GM19324 (cell line): ENCODE measurements around the gene LZTS2.
A peak's percentile ranks its signal among the peaks of the same experiment; 100 is the strongest.
"Not testable (repeated sequence)": the region's sequence is repeated elsewhere in the genome, so short reads cannot be mapped to it uniquely, and the experiment has no call there.

ENCODE experiments used
- ATAC-seq: cut with Tn5 transposase; IDR thresholded peaks from one replicate; pipeline ENCODE4 v1.9.1; 2021; ENCODE audit warnings: mild to moderate bottlenecking, moderate library complexity; ENCODE audit not compliant: unreplicated experiment, low FRiP score

LZTS2 gene

DNA sequence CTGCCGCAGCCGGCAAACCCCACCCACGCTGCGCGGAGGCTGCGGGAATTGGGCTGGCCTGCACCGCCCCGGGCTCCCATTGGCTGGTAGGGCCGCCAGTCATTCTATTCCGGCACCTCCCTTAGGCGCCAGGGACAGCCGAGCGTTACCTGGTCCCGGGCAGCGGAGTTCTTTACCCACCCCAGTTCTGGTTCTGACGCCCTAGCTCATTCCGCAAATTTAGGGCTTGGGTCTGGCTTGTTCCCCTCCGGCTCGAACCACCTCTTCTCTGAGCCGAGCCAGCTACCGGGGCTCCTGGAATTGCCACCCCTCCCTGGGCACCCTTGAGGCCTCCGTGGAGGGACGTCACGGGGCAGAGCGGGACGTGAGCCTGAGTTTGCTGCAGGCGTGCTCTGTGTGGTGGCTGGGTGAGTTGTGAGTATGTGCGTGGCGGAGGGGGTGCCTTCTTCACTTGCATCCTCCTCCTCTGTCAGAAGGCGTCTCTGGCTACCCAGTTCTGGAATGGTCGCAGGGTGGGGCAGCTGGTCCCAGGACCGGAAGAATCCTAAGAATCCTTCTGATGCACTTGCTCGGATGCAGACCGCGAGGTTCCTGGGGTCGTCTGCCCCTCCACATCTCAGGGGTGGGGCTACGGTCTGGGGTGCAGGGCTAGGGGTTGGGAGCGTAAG lies 31.7 kb downstream of the LZTS2 start, which contains the start of the genes PDZD7 and SFXN3:
TSS of gene PDZD7 (minus strand) at position 2 of the 668 bp plus-strand sequence. CDS start 910 bp downstream, outside the sequence.
TSS of gene SFXN3 (plus strand) at position 107 of the 668 bp plus-strand sequence. CDS start 3,461 bp downstream, outside the sequence.
- ATAC-seq = peak; percentile 89

DNA sequence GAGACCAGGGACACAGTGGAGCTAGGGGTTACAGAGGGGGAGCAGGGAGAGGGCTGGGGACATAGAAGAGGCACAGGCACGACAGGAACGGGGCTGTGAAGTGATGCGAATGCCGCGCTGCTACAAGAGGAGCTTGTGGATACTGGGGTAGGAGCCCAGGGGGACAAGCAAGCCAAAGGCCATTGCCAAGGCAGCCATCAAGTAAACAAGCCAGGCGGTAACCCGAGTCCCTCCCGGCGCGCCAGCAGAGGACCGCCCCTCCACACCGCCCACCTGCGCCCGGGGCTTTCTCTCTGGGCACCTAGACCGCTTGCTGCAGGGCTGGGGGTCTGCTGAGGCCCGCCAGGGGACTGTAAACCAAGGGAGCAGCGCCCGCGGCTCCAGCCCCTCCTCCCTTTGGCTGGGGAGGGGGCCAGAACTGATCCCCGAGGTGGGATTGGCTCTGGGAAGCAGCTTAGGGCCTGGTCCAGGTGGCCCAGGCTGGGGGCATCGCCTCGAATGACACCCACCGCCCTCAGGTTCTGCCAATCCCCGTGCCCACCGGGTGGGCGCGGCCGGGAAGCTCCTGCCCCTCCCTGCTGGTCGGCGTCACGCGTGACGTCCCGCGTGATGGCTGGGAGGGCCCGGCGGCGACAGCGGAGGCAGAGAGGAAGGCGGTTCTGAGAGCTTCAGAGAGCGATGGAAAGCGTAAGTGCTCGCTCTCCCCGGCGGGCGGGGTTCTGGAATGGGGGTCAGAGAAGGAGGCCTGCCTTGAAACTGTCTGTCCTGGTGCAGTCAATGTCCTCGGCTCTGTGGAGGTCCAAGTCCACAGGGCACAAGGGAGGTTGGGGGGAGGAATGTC lies 32.4 kb downstream of the LZTS2 start:
- no peak for ATAC-seq

DNA sequence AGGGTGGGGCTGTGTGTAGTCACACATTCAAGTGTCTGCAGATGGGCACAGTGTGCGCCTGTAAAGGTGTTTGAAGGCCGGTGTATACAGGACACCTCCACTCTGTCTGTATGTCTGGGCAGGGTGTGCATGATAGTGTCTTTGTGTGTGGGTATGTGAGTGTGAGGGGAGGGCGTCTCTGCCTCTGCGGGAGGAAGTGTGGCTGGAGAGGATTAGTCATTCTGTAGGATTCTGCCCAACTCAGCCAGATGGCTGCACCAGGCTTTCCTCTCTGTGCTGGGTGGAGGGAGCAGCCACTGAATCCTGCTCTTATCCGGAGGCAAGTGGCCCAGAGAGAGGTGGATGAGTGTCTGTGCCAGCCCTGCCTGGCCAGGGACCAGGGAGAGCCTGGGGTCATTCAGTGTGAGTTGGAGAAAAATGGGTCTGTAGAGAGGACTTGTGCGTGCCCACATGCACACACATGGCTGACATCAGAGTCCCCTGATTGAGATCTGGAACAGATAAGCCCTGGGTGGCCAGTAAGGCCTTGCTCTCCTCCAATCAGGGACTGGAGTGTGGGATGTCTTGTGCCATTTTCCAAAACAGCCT lies 33.1 kb downstream of the LZTS2 start:
- ATAC-seq = no peak

DNA sequence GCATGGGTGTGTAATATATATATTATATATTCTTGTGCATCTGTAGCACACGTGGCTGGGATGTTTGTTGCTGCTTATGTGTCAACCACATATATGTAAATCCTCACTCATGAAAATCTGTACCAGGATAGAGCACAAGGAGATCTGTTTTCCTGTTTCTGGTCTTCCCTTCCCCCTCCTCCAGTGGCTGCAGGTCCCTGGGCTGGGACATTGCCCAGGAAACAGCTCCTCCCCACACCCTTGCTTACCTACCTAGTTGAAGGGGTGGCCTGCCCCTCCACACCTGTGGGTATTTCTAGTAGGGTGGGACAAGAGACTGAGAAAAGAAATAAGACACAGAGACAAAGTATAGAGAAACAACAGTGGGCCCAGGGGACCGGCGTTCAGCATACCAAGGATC lies 33.7 kb downstream of the LZTS2 start:
- no peak for ATAC-seq

DNA sequence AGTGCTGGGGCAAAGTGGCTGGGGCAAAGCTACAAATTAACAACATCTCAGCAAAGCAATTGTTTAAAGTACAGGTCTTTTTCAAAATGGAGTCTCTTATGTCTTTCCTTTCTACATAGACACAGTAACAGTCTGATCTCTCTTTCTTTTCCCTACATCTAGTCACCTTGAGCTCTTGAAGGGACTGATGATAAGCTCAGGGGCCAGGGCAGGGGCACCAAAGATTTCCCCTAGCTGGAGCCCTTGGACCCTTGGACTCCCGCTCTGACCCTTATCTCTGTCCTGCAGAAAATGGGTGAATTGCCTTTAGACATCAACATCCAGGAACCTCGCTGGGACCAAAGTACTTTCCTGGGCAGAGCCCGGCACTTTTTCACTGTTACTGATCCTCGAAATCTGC lies 34.8 kb downstream of the LZTS2 start:
- ATAC-seq = not testable (repeated sequence)

DNA sequence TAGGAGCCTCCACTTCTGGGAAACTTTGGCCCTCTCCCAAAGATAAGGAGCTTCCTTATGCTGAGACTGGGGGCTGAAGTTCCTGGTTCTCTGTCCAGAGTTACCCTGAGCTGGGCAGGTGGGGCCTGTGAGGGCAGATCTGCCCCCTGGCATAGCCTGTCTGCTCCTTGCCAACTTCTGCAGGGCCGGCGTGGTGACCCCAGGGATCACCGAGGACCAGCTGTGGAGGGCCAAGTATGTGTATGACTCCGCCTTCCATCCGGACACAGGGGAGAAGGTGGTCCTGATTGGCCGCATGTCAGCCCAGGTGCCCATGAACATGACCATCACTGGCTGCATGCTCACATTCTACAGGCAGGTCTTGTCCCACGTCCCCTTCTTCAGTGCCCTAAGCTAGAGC lies 35.7 kb downstream of the LZTS2 start:
- ATAC-seq = no peak

DNA sequence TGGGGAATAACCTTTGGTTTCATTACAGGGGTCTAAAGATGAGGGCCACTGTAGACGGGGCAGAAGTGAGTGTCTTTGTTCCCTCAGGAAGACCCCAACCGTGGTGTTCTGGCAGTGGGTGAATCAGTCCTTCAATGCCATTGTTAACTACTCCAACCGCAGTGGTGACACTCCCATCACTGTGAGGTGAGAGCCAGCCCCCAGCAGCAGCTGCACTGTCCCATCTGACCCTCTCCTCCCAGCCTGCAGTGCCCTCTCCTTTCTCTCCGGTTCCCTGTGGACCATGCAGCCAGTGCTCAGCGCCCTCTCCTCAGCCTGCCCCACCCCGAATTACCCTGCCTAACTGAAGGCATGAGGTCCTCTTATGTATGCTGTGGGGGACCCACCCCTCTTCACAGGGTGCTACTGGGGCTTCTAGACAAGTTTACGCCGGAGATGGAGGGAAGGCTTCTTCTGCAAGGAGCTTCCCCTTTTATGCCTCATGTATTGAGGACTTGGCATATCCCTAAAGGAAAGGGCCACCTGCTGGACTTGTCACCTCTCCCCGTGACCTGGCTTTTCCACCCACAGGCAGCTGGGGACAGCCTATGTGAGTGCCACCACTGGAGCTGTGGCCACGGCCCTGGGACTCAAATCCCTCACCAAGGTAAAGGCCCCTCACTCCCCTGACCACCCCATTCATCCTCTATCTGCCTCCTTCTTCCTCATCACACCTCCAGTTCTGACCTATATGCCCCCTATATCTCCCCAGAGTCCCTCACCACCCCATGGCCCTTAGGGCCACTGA lies 36.5 kb downstream of the LZTS2 start:
- ATAC-seq = no peak

DNA sequence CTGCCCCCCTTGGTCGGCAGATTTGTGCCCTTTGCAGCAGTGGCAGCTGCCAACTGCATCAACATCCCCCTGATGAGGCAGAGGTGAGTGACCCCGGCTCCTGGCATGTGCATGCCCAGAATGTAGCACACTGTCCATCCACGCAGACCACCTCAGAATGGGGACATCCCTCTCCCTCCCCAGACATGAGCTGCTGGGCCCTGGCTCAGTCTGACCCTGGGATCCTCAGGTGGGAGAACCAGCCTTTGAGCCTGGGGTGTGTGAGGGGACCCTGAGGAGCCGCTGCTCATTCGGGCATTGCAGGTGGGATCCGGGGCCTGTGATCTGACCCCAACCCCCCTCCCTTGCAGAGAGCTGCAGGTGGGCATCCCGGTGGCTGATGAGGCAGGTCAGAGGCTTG lies 37.1 kb downstream of the LZTS2 start:
- no peak for ATAC-seq

DNA sequence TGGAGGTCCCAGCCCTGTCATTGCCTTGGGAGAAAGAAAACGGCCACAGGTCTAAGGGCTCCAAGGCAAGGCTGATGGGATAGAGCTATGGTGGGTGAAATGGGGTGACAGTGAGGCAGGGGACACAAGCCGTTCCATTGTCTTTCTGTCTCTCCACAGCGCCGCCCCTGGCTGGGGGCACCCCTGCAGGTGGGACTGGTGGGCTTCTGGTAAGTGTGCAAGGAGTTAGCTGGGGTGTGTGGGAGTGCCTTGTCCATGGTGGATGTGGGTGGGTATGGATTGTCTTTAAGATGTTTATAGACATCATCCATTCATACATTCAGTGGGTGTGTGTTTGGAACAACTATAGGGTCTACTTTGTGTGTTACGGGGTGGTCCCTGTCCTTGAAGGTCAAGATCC lies 38.9 kb downstream of the LZTS2 start:
- ATAC-seq = no peak

DNA sequence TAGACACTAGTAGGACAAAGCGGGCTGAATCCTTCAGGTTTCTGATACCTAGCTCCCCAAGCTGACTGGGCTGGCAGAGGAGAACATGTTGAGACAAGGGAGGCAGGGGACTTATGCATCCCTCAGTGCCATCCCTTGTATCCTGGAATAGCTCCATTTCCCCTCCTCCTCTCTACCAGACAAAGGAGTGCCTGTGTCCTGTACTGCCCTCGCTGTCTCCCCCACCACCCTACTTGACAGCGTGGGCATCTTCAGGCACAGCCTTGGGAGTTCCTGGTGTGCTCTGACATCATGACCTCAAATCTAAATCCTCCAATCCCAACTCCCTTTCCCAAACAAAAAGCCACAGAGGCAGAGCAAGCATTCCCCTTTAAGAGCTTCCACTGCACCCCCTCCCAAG lies 40.5 kb downstream of the LZTS2 start:
- no peak for ATAC-seq

DNA sequence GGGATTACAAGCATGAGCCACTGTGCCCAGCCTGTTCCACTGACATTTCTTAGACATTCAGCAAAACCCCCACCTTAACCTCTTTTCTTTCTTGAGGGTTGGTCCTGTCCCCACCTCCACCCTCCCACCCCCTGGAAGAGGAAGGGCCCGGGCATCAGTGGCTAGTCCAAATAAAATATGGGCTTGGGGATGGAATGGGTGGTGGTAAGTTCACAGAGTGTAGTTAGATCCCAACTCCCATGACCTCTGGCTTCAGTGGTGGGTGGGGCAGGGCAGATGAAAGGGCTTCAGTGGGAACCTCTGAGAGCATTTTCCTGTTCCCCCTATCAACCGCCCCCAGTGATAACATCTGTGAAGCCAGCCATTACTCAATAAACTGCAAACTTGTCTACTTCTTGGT lies 41.2 kb downstream of the LZTS2 start:
- no peak for ATAC-seq

DNA sequence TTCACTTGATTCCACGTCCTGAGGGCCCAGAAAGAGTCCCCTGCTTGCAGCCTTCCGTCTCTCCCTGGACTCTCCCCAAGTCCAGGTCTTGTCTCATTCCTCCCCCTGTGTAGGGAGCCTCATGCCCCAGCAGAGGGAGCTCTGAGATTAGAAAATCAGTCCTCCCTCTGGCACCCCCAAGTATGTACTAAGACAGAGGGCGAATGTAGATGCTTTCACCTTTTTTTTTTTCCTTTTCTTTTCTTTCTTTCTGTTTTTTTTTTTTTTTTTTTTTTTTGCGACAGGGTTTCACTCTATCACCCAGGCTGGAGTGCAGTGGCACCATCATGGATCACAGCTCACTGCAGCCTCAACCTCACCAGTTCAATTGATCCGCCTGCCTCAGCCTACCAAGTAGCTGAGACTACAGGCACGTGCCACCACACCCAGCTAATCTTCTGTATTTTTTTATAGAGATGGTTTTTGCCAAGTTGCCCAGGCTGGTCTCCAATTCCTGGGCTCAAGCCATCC lies 41.7 kb downstream of the LZTS2 start:
- peak; percentile 43 for ATAC-seq

DNA sequence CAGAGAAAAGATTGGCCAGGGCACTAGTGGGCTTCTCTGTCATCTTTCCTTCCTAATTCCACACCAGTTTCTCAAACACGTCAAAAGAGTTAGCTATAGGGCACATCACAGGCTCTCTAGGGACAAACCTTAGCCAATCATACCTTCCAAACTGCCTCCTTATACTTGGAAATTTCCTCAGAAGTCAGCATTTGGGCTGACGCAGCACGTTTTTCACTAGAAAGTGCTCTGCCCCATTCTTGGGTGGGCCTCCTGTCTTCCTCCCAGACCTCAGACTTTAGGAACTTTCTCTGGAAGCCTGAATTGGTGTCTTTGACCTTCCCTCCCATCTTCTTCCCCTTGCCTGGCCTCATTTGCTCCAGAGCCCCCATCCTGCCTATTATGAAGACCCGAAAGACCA lies 42.5 kb downstream of the LZTS2 start:
- ATAC-seq = no peak

DNA sequence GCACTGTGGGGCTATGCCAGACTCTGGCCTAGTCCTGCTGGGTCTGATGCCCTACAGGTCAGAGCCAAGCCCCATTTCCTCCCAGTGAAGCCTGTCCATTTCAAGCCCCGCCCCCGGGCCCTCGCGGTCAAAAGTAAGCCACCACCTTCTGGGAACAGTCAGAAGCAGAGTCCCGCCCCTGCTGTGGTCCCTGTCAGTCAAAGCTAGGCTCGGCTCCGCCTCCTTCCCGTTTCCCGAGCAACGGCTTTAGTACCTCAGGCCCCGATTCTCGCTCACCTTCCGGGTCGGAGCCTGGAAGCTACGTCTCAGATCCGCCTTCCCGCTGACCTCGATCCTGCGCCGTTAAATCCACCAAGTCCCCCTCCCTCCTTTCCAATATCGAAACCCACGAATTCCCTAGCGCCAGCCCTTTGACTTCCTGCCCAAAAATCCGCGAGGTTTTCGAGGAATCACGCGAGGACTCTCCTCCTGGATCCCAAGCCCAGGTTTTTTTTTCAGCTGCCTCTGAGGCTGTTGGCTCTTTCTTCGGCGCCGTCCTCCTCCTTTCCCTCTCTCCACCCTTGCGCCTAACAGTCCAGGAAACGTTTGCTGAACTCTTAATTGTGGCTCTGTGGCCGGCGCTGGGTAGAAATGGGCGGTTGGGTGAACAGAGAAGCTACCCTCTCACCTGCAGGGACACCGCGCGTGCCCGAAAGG lies 43.2 kb downstream of the LZTS2 start:
- ATAC-seq = peak; percentile 88

DNA sequence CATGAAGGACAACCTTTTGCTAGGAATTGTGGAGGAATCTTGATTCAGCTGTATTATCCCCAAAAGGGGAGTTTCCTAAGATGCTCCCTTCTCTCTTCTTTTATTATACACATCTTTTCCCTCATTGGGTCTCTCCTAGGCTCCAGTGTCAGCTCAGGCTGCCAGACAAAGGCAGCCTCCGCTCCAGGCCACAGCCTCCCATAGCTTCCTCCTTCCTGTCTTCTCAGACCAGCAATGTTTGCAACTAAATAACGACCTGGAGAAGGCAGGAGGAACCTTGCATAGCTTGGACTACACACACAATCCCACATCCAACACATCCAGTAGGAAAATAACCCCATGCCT lies 43.7 kb downstream of the LZTS2 start:
- ATAC-seq = no peak

DNA sequence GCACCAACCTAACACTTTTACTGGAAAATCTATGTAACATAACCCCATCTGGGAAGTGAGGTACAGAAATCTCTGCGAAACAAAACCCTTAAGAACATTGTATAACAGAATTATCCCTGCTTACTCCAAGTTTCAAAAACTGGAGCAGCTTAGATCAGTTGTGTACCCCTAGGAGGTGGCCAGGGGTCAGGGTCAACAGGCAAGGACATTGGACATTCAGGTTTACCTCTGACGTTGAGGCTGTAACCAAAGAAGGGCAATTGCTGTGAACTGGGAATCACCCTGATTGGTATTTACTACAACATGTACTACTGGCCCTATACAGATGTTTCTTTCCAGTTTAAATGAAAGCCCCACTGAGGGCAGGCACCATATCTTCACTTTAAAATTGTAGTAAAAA lies 44.5 kb downstream of the LZTS2 start:
- no peak for ATAC-seq

DNA sequence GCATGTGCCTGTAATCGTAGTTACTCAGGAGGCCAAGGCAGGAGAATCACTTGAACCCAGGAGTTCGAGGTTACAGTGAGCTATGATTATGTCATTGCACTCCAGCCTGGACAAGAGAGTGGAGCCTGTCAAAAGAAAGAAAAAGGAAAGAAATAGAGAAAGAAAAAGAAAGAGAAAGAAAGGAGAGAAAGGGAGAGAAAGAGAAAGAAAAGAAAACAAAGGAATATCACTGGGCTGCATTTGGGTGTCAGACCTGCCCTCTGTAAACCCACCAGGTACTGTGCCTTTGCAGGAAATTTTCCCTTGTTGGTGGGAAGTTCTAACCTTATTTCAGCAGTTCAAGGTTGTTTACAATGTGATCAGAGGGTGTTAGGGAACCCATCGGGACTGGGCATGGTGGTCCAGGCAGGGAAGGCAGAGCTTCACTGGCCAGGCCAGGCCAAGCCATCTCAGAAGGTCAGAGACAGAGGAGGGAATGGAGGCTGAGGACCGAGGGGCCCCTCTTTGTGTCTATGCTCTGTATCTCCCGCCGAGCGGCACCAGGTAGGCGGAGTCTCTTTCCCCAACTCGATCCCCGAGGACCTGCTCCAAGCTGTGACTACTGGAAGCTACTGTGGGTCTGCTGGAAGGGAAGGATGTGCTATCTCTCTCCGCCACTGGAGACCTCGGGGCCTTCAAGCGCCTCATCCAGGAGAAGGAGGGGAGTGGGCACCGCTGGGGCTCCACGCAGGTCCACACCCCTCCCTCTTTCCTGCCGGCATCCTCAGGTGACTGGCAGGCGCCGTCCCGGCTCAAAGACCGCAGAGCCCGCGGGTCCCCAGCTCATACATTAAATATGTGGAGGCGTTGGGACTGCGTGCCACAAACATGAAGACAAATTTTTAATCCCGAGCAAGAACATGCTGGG lies 47.0 kb downstream of the LZTS2 start:
- no peak for ATAC-seq

DNA sequence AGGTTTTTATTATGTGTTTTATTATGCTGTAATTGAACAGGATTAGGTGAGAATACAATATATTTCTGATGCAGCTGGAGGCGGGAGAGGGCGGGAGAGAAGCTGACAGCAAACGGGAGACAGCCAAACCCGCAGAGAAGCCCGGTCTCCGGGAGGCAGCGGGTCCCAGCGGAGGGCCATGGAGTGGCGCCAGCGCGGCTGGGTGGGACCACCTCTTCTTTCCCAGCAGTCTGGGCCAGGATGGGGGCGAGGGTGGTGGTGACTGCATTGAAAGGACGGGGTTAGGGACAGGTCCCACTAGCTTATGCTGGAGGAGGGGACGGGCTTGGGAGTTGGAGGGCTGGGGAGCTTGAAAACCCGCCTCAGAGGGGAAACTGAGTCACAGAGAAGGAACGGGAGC lies 47.7 kb downstream of the LZTS2 start:
- no peak for ATAC-seq
